HG02610 (cell line): ENCODE results near the gene SEC23IP.

Source experiments
- ATAC-seq: cut with Tn5 transposase; IDR thresholded peaks from one replicate; pipeline ENCODE4 v1.9.1; 2021; ENCODE audit warnings: mild to moderate bottlenecking, moderate library complexity; ENCODE audit not compliant: unreplicated experiment

Gene SEC23IP

GRCh38 chr10:119932631-119933030 is 40.1 kb downstream of the SEC23IP start:
- ATAC-seq = no peak

- no peak for ATAC-seq
Measured at GRCh38 chr10:119933179-119933578, 40.6 kb downstream of the SEC23IP start.

DNA sequence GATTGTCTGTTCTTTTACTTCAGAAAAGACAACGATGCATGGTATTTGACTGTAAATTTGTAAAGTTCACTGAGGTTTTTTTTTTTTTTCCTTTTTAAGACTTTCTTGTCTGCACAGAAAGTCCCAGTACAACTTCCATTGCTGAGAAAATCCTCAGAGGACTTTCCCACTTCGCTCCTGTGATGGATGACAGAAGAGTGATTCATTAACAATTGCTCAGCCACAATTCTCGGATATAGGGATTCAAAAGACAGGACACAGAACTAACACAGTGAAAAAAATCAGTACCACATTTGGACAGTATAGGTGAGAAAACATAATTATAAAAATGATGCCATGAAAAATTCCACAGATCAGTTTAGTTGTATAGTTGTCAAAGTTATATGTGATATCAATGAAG is 48.0 kb downstream of the SEC23IP start:
- no peak for ATAC-seq

DNA sequence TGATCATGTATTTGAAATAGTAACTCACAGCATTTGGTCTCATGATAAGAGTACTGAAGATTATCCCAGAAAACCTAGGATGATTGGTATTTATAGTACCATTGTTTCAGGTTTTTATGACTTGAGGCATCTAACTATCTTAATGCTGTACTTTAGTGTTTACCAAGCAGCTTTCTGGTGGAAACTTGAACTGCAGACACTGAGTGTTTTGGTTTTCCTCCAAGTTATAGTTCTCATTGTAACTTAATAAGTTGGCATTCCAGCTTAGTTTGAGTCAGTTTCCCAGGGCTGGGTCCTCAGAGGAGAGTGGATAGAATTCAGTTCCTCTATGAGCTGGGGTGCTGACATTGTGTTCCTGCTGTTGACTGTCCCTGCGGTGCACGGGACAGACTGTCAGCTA is 50.4 kb downstream of the SEC23IP start:
- no peak for ATAC-seq

GRCh38 chr10:119945805-119946204 is 53.3 kb downstream of the SEC23IP start:
- ATAC-seq = no peak

DNA sequence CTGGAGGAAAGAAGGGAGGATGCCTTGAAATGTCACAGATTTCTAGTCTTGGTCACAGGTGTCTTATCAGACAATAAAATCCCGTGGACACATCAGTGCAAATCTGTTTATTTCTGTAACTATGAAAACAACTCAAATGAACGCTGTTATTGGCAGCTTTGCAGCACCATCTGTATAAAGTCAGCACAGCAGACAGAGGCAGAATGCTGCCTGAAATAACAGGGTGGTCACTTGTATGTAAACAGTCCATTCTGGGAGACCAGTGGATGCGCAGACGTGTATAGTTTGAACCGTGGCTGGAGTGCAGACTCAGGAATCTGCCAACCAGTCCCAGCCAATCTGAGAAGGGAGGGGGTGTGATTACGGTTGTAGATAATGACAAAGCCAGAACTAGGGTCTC is 54.8 kb downstream of the SEC23IP start:
- ATAC-seq = no peak

GRCh38 chr10:119957451-119957850 is 64.9 kb downstream of the SEC23IP start:
- no peak for ATAC-seq

GRCh38 chr10:119962837-119963236 is 70.3 kb downstream of the SEC23IP start:
- no peak for ATAC-seq

DNA sequence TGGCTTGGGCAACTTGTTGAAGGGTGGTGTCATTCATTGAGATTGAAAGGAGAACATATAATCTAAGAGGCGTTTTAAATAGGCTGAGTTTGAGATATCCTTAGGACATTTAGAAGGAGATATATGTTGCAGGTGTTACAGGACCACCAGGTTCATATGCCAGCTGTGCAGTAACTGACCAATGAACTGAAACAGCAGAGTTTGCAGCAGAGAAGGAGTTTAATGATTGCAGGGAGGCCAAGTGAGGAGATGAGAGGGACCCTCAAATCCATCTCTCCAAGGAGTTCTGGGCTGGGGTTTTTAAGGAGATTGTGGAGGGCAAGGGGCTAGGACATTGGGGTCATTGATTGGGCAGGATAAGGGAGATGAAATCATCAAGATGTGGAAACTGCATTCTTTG is 74.5 kb downstream of the SEC23IP start:
- ATAC-seq = no peak

DNA sequence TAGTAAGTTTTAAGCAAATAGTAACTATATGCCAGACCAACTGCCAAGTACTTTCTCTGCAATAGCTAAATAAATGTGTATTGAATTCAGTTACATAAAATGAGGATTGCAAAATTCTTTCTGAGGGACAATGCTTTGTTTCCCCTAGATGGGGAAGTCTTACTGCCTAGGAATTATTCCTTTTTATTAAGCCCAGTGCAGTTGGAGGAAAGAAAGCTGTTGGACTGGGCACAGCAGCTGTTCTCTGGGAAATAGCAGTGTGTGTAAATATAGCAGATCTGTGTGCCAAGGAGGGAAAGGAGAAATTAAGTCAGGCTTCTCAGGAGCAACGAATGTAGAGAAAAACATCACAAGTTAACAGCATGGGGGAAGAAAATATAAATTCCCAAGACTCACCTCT is 77.1 kb downstream of the SEC23IP start:
- no peak for ATAC-seq

DNA sequence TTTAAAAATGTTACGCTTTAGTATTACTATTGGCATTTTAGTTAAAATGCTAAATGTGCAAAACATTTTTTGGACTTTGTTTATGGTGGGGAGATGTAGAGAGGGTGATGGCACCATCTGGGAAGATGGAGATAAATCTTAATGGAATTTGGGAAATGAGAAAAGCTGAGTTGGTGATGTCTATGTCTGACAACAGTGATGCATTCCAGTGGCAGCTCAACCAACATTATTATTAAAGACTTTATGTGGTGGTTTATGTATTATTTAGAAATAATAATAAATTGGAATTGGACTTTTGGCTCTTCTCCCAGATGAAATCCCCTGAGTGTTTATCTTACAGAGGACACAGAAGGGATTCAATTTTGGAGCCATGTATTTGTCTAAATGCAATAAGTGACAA is 77.6 kb downstream of the SEC23IP start:
- ATAC-seq = no peak

DNA sequence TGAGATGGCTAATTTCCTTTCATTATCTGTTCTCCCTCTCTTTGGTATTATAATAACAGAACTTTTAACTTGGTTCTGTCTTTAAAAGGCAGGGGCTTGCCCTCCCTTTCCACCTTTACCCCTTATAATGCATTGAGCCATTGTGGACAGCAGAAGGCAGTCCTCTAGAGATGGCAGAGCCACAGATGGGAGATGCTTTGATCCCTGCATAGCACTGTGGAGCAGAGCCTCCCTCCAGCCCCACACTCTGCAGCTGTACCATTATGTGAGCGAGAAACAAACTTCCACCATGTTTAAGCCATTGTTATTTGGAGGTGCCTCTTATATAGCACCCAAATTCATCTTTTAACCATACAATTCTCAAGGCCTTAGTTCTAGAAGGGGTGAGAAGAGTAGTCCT is 78.4 kb downstream of the SEC23IP start:
- no peak for ATAC-seq

- no peak for ATAC-seq
Measured at GRCh38 chr10:119973281-119973680, 80.8 kb downstream of the SEC23IP start.

DNA sequence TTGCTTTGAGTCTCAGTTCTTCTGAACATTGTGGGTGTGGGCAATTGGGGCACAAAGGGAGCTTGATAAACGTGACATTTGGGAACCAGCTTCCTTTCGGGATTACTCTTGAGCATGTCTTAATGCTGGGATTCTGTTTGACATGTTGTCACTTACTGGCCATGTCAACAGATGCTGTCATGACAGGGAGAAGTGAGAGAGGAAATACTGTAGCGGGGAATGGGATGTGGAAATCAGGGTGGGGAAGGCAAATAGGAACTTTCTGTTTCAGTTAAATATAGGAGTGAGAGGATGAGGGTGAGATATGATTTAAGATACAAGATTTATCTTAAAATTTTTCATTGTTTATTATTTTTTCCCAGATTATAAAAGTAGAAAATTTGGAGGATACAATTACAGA is 83.9 kb downstream of the SEC23IP start:
- ATAC-seq = no peak

DNA sequence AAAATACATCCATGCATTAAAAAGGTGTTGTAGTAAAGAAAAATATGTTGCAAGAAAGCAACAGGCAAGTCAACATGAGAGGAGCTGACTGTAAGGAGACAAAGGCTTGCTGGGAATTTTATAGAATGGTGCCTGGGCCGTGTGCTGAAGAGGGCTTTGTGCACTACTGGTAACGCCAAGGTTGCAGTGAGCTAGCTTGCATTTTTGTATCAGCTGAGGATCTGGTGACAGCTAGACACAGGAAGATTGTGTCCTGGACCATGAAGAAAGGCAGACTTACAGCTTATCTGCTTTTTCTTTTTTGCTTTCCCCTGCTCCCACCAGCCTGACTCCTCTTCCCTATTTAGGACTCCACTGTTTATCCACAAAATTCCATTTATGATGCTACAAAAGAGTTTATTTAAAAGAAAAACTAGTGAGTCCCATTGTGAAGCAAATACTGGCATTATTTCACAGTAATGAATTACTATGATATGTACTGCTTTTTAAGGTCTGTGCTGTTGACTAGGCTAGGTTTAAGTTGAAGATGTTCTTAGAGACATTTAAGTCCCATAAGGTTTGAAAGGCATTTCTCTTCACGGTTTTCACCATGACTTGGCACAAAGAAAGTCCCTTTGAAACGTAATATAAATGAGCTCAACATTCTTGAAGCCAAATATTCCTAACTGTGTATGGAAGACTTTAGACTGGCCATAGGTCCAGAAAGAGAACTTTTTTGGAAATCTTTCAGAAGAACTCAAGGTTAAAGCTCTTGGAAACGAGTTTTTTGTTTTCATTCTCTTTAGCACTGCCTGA is 88.6 kb downstream of the SEC23IP start:
- no peak for ATAC-seq

DNA sequence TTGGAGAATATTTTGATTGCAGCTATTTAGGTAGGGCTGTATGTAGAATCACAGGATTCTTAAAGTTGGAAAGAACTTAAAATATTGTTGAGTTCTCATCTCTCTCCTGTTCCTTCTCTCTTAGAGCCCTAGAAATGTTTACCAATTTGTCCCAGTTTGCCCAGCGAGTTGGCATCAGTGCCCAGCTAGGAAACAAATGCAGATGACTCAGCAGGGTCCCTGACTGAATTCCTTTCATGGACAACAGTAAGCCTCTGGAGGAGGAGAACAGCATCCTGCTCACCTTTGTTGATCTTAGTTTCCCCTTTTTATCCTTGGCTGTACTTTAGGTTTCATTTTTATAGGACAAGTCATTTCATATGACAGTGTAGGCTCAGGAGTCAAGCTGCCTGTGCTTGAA is 89.3 kb downstream of the SEC23IP start:
- ATAC-seq = no peak

GRCh38 chr10:119988333-119988732 is 95.8 kb downstream of the SEC23IP start:
- no peak for ATAC-seq

DNA sequence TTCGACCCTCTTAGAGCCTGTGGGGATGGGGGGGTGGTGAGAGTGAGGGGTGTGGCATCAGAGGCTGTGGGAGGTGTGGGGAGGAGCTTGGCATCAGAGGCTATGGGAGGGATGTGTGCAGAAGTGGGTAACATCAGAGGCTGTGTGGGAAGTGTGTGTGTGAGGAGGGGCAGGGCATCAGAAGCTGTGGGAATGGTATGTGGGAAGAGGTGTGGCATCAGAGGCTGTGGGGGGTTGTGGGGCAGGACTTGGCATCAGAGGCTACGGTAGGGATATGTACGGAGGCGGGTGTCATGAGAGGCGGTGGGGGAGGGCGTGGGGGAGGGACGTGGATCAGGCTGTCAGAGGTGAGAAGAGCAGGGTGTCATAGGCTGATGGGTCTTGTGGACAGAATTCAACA is 97.4 kb downstream of the SEC23IP start:
- no peak for ATAC-seq

- ATAC-seq = no peak
Measured at GRCh38 chr10:119991066-119991465, 98.5 kb downstream of the SEC23IP start.

- ATAC-seq = no peak
Measured at GRCh38 chr10:119991816-119992215, 99.3 kb downstream of the SEC23IP start.
